Adrenal gland (tissue), 5 donors: ENCODE data around the gene CHRM1.

Experiments used
- POLR2A ChIP-seq, 2 donors: fragments of 450-650 bp; IDR thresholded peaks; one replicate each; pipeline ENCODE4 v1.6.1; 2017; ENCODE audit warnings: antibody characterized with exemption in 2 of 2, mild to moderate bottlenecking in 2 of 2, moderate library complexity in 1 of 2
- TF ChIP-seq, protein P1 (sequence below), 6 experiments: fragments of 450-650 bp in 4 of 6; fragments of 200-600 bp in 2 of 6; sonication (generic) in 1 of 6; IDR thresholded peaks; 1 replicate in 5 of 6; 2 replicates in 1 of 6; pipeline versions ENCODE4 v1.5.1 to v1.8.0; 2016 to 2021; ENCODE audit warnings: antibody characterized with exemption in 6 of 6, mild to moderate bottlenecking in 2 of 6, moderate library complexity in 1 of 6
- donor health status: DM: no; HTN: no; CAD: no.

DNA sequence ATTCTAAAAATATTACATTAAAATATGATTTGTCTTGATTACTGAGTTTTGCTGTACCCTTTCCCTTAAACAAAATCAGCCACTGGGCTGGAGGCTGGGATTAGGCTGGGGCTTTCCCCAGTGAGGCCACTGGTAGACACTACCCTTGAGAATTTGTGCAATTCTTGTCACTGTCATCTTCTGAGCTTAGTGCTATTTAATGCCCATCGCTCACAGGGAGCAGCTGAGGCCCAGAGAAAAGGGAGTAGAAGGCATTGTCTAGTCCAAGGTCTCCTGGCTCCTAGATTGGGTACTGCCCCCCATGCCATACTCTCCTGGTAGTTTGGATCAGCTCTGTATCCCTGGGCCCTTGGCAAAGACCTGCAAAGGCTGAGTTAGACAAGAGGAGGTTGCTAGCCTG, 6.7 kb downstream of the CHRM1 start:
- TF ChIP-seq, protein P1, sequence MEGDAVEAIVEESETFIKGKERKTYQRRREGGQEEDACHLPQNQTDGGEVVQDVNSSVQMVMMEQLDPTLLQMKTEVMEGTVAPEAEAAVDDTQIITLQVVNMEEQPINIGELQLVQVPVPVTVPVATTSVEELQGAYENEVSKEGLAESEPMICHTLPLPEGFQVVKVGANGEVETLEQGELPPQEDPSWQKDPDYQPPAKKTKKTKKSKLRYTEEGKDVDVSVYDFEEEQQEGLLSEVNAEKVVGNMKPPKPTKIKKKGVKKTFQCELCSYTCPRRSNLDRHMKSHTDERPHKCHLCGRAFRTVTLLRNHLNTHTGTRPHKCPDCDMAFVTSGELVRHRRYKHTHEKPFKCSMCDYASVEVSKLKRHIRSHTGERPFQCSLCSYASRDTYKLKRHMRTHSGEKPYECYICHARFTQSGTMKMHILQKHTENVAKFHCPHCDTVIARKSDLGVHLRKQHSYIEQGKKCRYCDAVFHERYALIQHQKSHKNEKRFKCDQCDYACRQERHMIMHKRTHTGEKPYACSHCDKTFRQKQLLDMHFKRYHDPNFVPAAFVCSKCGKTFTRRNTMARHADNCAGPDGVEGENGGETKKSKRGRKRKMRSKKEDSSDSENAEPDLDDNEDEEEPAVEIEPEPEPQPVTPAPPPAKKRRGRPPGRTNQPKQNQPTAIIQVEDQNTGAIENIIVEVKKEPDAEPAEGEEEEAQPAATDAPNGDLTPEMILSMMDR (IDR thresholded peaks at IDR 0.05) = no peak
- no peak for TF ChIP-seq POLR2A (IDR thresholded peaks at IDR 0.05)
